WERI-Rb-1 (cell line): ENCODE measurements around the gene ZBTB7C.
A peak's percentile ranks its signal among the peaks of the same experiment; 100 is the strongest.

Experiments used
- DNase-seq: peaks from one replicate; pipeline ENCODE4 v3.0.0-alpha.2; 2020
- H3K27ac ChIP-seq: fragments of 250-450 bp; sonication (Bioruptor Pico); 2 replicates; pipeline ENCODE4 v1.5.1; 2020; ENCODE audit warnings: mild to moderate bottlenecking, moderate library complexity
- H3K27me3 ChIP-seq: fragments of 250-450 bp; sonication (Bioruptor Pico); 2 replicates; pipeline ENCODE4 v1.5.1; 2021; ENCODE audit warnings: mild to moderate bottlenecking, low read depth, moderate library complexity; ENCODE audit not compliant: insufficient read depth, severe bottlenecking
- H3K36me3 ChIP-seq: fragments of 250-450 bp; sonication (Bioruptor Pico); 2 replicates; pipeline ENCODE4 v1.5.1; 2020; ENCODE audit warnings: mild to moderate bottlenecking, moderate library complexity
- H3K4me3 ChIP-seq: 2 replicates; pipeline ENCODE4 v1.5.1; 2011; ENCODE audit warnings: low read depth, mild to moderate bottlenecking, control low read depth, low read length
- H3K9me3 ChIP-seq: fragments of 250-450 bp; sonication (Bioruptor Pico); 2 replicates; pipeline ENCODE4 v1.5.1; 2021; ENCODE audit warnings: mild to moderate bottlenecking, moderate library complexity; ENCODE audit not compliant: severe bottlenecking
- TF ChIP-seq, protein P1 (sequence below): IDR thresholded peaks from 2 replicates; pipeline ENCODE4 v1.5.1; 2011; ENCODE audit warnings: low read depth, mild to moderate bottlenecking, control low read depth, inconsistent platforms, low read length

ZBTB7C gene

DNA sequence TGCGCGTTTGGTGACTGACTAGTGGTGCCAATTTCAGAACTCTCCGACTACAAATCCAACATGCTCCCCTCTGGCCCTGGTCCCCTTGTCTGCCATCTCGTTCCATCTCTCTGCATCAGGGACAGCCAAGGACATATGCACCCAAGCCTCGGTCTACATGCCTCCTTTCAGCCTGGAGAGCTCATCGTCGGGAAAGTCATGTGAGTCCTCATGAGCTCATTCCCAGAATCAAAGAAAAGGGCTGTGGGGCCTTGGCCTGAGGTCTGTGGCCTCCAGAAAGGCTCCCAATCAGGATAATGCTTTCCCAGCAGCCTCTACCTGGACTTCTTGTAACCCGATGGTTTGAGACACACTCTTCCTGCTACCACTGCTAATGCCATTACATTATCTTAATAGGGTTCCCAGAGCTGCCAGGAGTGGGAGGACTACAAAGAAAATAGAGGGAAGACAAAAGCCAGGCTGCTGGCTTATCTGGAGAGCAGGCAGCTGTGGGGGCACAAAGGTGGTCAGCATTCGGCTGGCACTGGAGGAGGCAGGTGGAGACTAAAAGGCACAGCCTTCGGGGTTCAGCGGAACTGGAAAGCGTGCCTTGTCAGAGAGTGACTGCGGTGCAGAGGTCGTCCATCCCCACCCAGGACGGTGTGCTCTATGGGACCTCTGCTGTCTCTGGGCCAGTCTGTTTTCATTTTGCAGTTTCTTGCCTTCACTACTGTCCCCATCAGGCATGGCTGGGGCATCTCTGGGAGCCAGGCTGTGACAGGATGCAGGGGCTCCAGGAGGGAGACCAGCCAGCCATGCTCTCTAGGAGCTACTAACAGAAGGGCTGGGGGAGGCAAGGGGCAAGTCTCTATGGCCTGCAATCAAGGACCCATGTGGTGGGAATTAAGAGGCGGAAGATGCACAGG lies 374.3 kb downstream of the ZBTB7C start:
- no peaks in the 10 kb centered on the region for H3K27me3 ChIP-seq
- TF ChIP-seq, protein P1, sequence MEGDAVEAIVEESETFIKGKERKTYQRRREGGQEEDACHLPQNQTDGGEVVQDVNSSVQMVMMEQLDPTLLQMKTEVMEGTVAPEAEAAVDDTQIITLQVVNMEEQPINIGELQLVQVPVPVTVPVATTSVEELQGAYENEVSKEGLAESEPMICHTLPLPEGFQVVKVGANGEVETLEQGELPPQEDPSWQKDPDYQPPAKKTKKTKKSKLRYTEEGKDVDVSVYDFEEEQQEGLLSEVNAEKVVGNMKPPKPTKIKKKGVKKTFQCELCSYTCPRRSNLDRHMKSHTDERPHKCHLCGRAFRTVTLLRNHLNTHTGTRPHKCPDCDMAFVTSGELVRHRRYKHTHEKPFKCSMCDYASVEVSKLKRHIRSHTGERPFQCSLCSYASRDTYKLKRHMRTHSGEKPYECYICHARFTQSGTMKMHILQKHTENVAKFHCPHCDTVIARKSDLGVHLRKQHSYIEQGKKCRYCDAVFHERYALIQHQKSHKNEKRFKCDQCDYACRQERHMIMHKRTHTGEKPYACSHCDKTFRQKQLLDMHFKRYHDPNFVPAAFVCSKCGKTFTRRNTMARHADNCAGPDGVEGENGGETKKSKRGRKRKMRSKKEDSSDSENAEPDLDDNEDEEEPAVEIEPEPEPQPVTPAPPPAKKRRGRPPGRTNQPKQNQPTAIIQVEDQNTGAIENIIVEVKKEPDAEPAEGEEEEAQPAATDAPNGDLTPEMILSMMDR: no peak
- no peak overlapping the region for H3K4me3 ChIP-seq
- no peak for DNase-seq
- H3K36me3 ChIP-seq: no peaks in the 10 kb centered on the region
- no peaks in the 10 kb centered on the region for H3K9me3 ChIP-seq
- H3K27ac ChIP-seq: peak overlapping the region; percentile 14; the same call in 1 of the 2 replicates

- TF ChIP-seq, protein P1: no peak
- Histone ChIP-seq H3K27ac (no peak overlapping the region), H3K36me3 (no peaks in the 10 kb centered on the region), H3K9me3 (no peaks in the 10 kb centered on the region), H3K27me3 (no peaks in the 10 kb centered on the region), H3K4me3 (no peak overlapping the region)
- no peak for DNase-seq
Measured at GRCh38 chr18:48033790-48034650, 375.2 kb downstream of the ZBTB7C start.

- Histone ChIP-seq H3K27me3 (no peaks in the 10 kb centered on the region), H3K9me3 (no peaks in the 10 kb centered on the region), H3K27ac (no peak overlapping the region), H3K36me3 (no peaks in the 10 kb centered on the region), H3K4me3 (no peak overlapping the region)
- DNase-seq: no peak
- TF ChIP-seq, protein P1: no peak
Measured at GRCh38 chr18:48032876-48033789, 376.1 kb downstream of the ZBTB7C start.

DNA sequence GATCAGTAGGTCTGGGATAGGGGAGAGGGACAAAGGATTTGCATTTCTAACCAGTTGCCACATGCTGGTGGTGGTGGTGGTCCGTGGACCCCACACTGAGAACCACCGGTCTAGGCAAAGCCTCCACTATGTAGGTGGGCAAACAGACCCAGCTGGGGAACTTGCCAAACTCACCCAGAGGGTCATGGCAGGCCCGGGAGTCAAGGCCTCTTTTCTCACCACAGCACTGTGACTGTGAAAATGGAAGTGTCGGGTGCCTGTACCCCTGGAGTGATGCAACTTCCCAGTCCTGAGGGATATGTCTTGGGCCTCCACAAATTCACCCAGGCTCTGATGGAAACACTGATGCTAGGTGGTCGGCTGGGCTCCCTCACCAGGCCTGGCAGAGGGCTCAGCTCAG lies 377.5 kb downstream of the ZBTB7C start:
- TF ChIP-seq, protein P1: no peak
- Histone ChIP-seq H3K4me3 (no peak overlapping the region), H3K9me3 (no peaks in the 10 kb centered on the region), H3K27ac (peak overlapping the region; percentile 31), H3K27me3 (no peaks in the 10 kb centered on the region), H3K36me3 (no peaks in the 10 kb centered on the region)
- peak; percentile 10 for DNase-seq
